ENCODE measurements around the gene CMSS1.

Gene CMSS1

DNA sequence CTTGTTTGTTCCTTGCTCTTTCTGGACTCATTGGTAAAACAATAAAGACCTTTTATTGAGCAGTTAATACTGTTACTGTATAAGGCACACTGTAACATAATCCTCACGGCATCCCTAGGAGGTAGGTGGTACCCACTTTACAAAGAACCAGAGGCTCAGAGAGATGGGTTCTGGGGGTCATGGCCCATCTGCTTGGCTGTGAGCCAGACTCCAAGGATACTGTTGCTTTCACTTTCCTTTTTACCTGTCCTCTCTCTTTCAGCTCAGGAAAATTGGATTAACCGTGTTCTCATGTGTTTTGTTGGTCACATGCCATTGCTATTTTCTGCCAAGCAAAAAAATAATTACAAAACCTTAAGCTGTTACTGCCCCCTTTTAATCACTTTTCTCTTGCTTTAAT lies 331.5 kb downstream of the CMSS1 start:
- TF ChIP-seq, protein P1, sequence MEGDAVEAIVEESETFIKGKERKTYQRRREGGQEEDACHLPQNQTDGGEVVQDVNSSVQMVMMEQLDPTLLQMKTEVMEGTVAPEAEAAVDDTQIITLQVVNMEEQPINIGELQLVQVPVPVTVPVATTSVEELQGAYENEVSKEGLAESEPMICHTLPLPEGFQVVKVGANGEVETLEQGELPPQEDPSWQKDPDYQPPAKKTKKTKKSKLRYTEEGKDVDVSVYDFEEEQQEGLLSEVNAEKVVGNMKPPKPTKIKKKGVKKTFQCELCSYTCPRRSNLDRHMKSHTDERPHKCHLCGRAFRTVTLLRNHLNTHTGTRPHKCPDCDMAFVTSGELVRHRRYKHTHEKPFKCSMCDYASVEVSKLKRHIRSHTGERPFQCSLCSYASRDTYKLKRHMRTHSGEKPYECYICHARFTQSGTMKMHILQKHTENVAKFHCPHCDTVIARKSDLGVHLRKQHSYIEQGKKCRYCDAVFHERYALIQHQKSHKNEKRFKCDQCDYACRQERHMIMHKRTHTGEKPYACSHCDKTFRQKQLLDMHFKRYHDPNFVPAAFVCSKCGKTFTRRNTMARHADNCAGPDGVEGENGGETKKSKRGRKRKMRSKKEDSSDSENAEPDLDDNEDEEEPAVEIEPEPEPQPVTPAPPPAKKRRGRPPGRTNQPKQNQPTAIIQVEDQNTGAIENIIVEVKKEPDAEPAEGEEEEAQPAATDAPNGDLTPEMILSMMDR (conservative IDR thresholded peaks at IDR 0.05; ENCODE audit: low read depth), result no peak
- H3K27ac ChIP-seq, result no peak overlapping the region
- POLR2A ChIA-PET (ENCODE audit: low non-redundant PET), result no interaction called here
- no peak for DNase-seq (ENCODE audit: low spot score)
- CTCF ChIA-PET, result interaction anchor here (0.7 kb wide), 1 partner anchor 189 kb away, joined by 5 read pairs; no protein-coding TSS in a partner anchor

DNA sequence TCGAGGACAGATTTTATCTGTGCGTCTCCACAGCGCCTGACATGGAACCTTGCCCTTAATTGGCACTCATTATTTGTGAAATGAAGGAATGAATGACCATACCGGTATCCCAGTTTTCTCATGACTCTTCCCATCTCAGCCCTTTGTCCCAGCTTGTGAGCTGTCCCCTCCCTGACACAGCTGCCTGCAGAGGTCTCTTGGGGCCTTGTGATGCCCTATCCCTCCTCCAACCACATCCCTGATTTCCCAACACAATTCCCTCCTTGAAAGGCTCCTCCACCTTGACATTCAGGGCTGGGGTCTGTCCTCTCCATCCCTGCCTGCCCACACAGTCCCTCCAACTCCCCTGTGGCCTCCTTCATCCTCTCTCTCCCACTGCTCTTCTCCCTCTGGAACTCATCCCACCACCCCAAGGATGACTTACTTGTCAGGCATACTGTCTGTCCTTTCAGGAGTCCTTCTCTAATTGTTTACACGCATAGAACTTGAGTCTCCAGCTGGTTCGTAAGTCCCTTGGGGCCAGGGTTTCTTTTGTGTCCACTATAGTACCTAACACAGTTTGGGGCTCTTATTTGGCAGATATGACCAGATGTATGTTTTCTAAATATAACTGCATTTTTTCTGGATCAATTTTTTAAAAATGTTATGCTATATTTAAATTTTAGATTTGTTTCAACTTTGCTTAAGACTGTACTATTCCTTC lies 332.2 kb downstream of the CMSS1 start:
- CTCF ChIA-PET, result interaction anchor here (0.6 kb wide), 1 partner anchor 447 kb away, joined by 3 read pairs; no protein-coding TSS in a partner anchor
- TF ChIP-seq, protein P1 (conservative IDR thresholded peaks at IDR 0.05; ENCODE audit: low read depth), result no peak
- no peak for DNase-seq (ENCODE audit: low spot score)
- no peak overlapping the region for H3K27ac ChIP-seq
- POLR2A ChIA-PET (ENCODE audit: low non-redundant PET), result no interaction called here

DNA sequence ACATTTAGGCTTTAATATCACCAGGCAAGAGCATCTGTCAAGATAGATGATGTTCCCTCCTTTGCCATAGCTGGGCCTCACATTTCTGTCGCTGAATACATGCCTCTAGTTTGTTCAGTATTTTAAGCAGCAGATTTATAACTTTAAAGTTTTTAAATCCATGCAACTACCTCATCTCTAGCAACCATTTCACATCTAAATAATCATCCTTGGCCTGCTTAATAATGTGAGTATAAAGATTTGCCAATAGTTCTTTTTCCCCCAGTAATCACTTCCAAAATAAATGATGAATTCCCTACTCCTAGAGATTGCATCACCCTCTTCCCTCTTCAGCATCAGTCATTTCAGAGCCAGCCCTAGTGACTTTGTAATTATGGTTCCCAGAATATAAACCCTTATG lies 332.8 kb downstream of the CMSS1 start:
- TF ChIP-seq, protein P1 (conservative IDR thresholded peaks at IDR 0.05; ENCODE audit: low read depth), result no peak
- CTCF ChIA-PET, result no interaction called here
- POLR2A ChIA-PET (ENCODE audit: low non-redundant PET), result no interaction called here

DNA sequence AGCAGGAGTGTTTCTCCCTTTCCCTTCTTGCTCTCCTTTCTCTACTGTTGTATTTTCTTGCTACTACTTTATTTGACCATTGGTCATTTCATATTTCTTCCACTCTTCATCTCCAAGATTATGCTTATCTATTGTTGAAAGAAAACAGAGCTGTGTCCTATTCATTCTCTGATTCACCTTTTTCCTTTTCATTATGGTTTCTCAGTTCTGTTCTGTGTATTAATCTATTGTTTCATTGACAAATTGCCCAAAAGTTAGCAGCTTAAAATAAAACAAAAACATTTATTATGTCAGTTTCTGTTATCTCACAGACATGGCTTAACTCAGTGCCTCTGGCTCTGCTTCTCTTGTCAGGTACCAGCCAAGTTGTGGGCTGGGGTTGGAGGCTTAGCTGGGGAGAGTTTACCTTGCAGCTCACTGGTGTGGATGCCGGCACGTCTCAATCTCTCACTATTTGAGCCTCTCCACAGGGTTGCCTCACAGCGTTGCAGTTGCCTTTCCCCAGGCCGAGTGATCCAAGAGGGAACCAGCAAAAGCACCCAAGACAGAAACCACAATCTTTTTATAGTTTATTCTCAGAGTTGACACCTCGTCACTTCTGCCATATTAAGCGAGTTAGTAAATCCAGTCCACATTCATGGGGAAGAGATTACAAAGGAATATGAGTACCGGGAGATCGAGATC lies 333.5 kb downstream of the CMSS1 start:
- POLR2A ChIA-PET (ENCODE audit: low non-redundant PET), result no interaction called here

More for the DNA sequence above, 332.8 kb downstream of the CMSS1 start:
- H3K27ac ChIP-seq, result no peak overlapping the region
- DNase-seq (ENCODE audit: low spot score), result no peak

DNA sequence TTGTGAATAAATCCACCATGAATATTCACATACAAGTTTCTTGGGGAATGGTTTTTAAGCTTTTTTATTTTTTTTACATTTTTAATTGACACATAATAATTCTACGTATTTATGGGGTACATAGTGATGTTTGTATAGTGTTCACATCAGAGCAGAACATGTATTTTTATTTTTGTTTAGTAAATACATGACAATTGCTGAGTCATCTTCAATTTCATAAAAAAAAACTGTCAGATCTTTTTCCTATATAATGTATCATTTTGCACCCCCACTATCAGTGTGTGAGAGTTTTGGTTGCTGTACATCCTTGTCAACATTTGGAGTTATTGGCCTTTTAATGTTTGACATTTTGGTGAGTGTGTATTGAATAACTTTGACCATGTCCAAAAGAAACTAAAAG lies 336.5 kb downstream of the CMSS1 start:
- TF ChIP-seq, protein P1 (conservative IDR thresholded peaks at IDR 0.05; ENCODE audit: low read depth), result no peak
- POLR2A ChIA-PET (ENCODE audit: low non-redundant PET), result no interaction called here
- CTCF ChIA-PET, result no interaction called here
- no peak overlapping the region for H3K27ac ChIP-seq
- DNase-seq (ENCODE audit: low spot score), result no peak

More for the DNA sequence above, 333.5 kb downstream of the CMSS1 start:
- CTCF ChIA-PET, result interaction anchor here (1.0 kb wide), 1 partner anchor 26 kb away, joined by 3 read pairs; no protein-coding TSS in a partner anchor
- no peak for DNase-seq (ENCODE audit: low spot score)
- H3K27ac ChIP-seq, result no peak overlapping the region
- TF ChIP-seq, protein P1 (conservative IDR thresholded peaks at IDR 0.05; ENCODE audit: low read depth), result no peak

DNA sequence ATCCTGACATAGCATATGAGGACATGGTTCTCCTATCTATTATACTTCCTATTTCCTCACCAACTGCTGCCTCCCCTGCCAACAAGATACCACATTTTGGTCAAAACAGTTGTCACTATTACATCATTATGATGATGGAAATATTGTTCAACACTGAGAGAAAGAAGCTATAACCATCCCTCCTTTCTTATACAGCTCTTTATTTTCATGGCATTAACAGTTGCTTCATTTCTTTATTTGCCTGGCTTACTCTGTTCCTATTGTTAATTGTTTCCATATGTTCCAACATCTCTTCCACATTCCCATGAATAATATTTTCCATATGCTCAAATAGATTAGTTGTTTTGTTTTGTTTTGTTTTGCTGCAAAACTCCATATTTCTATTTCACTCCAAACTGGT lies 337.5 kb downstream of the CMSS1 start:
- no peak for DNase-seq (ENCODE audit: low spot score)
- POLR2A ChIA-PET (ENCODE audit: low non-redundant PET), result no interaction called here
- CTCF ChIA-PET, result no interaction called here

More for the DNA sequence above, 337.5 kb downstream of the CMSS1 start:
- TF ChIP-seq, protein P1 (conservative IDR thresholded peaks at IDR 0.05; ENCODE audit: low read depth), result no peak
- H3K27ac ChIP-seq, result no peak overlapping the region

Data from RWPE1 (cell line).